IPS-NIHi7 (cell line): ENCODE results near the gene RNF13.

ENCODE experiments used
- DNase-seq: peaks from one replicate; pipeline ENCODE4 v3.0.0; 2012; ENCODE audit warnings: mixed read lengths; ENCODE audit errors: extremely low spot score

Gene RNF13

GRCh38 chr3:149992416-149993058, 179.5 kb downstream of the RNF13 start:
- DNase-seq: peak; percentile 59

GRCh38 chr3:149998946-149999345, 185.9 kb downstream of the RNF13 start:
- DNase-seq: no peak

- no peak for DNase-seq
These were observed 186.4 kb downstream of the RNF13 start for GRCh38 chr3:149999421-149999820.

GRCh38 chr3:150000641-150001040, 187.6 kb downstream of the RNF13 start:
- DNase-seq: no peak

- DNase-seq: no peak
These were observed 192.5 kb downstream of the RNF13 start for GRCh38 chr3:150005243-150006112.

- no peak for DNase-seq
These were observed 193.8 kb downstream of the RNF13 start for GRCh38 chr3:150006794-150007193.
